Testis (tissue), 3 donors: ENCODE data around the gene RIPOR1. TPM values are rescaled to one million over a fixed set of nuclear protein-coding genes. Genes with fewer than 3 reads are reported as not detected.

ENCODE experiments used
- DNase-seq: peaks from one replicate; pipeline ENCODE4 v3.0.0-alpha.2; 2019
- H3K27ac ChIP-seq, 2 donors: fragments of 200-600 bp; sonication (generic); one replicate each; pipeline ENCODE4 v1.5.1; 2019
- H3K27me3 ChIP-seq: fragments of 200-600 bp; sonication (generic); one replicate; pipeline ENCODE4 v1.5.1; 2019
- H3K36me3 ChIP-seq: fragments of 200-600 bp; sonication (generic); one replicate; pipeline ENCODE4 v1.5.1; 2017; ENCODE audit warnings: low read depth; ENCODE audit errors: missing control alignments
- H3K4me1 ChIP-seq: fragments of 200-600 bp; sonication (generic); one replicate; pipeline ENCODE4 v1.5.1; 2019
- H3K4me3 ChIP-seq, 2 donors: fragments of 200-600 bp; sonication (generic); one replicate each; pipeline ENCODE4 v1.5.1; 2017 to 2019
- H3K9me3 ChIP-seq: fragments of 200-600 bp; sonication (generic); one replicate; pipeline ENCODE4 v1.5.1; 2017
- POLR2A ChIP-seq: fragments of 450-650 bp; IDR thresholded peaks from one replicate; pipeline ENCODE4 v1.6.1; 2017; ENCODE audit warnings: antibody characterized with exemption, mild to moderate bottlenecking, moderate library complexity
- WGBS, 2 donors: methylation state at CpG; one replicate each; pipeline ENCODE4 v1.1.5; 2018; 5-methylcytosine and 5-hydroxymethylcytosine counted together
- intact Hi-C: fragments of 100-400 bp; cut with DNase I; formaldehyde crosslinking; loops from one replicate; pipeline ENCODE4 v1.15.1; 2023; ENCODE audit warnings: low total_unique reads
- polyA plus RNA-seq: library from polyadenylated mRNA; stranded (reverse); fragments of 350-450 nt; fragmentation: Illumina TruSeq; extraction: RNeasy Lipid Tissue Mini Kit (QIAGEN cat#74804); gene quantifications from one replicate; pipeline ENCODE4 v1.2.3, GENCODE V29; 2014; ENCODE audit warnings: low read depth, low replicate concordance; ENCODE audit not compliant: insufficient read depth
- total RNA-seq, 2 donors: library from RNA; depleted of rRNA; stranded (reverse); fragments of >200 nt; gene quantifications; one replicate each; pipeline ENCODE4 v1.2.3, GENCODE V29; 2016
- TF ChIP-seq, protein P1 (sequence below), 3 experiments: fragments of 450-650 bp in 2 of 3; fragments of 200-600 bp in 1 of 3; sonication (generic) in 1 of 3; IDR thresholded peaks; one replicate each; pipeline ENCODE4 v1.5.1; 2016 to 2019; ENCODE audit warnings: antibody characterized with exemption in 3 of 3, mild to moderate bottlenecking in 2 of 3, moderate library complexity in 1 of 3

Gene RIPOR1
- total and polyA plus RNA-seq, 3 donors from 2014 or later: 36.1 to 109 (median 79.4) TPM

DNA sequence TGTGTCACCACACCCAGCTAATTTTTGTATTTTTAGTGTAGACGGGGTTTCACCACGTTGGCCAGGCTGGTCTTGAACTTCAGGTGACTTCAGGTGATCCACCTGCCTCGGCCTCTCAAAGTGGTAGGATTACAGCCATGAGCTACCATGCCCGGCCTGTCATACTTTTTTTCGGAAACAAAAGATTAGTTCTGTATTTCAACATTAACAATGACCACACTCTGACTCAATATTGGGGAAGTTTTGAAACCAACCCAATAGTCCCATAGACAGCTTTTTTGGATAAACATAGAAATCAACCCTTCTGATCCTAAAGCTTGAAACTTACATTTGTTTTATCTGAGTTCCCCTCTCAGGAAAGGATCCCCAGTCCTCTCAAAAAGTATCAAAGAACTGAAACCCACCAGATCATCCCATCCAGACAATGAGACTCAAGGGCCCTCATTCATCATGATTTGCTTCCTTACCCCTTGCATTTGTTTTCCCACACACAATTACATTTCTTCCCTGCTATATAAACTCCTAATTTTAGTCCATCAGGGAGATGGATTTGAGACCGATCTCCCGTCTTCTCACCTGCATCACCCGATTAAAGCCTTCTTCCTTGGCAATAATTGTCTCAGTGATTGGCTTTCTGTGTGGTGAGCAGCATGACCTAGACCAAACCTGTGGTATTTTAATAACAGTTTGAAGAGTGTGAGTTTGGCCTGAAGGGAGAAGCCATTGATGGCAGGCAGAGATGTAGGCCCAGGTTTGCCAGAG is 38.1 kb upstream of the RIPOR1 start:
- H3K4me3 ChIP-seq: no peak overlapping the region
- no peaks in the 10 kb centered on the region for H3K36me3 ChIP-seq
- intact Hi-C loops: no loop called here
- H3K27me3 ChIP-seq: no peaks in the 10 kb centered on the region
- WGBS, 2 donors: 89 to 92% methylated on average over 8 of the region's 8 CpGs
- TF ChIP-seq, protein P1, sequence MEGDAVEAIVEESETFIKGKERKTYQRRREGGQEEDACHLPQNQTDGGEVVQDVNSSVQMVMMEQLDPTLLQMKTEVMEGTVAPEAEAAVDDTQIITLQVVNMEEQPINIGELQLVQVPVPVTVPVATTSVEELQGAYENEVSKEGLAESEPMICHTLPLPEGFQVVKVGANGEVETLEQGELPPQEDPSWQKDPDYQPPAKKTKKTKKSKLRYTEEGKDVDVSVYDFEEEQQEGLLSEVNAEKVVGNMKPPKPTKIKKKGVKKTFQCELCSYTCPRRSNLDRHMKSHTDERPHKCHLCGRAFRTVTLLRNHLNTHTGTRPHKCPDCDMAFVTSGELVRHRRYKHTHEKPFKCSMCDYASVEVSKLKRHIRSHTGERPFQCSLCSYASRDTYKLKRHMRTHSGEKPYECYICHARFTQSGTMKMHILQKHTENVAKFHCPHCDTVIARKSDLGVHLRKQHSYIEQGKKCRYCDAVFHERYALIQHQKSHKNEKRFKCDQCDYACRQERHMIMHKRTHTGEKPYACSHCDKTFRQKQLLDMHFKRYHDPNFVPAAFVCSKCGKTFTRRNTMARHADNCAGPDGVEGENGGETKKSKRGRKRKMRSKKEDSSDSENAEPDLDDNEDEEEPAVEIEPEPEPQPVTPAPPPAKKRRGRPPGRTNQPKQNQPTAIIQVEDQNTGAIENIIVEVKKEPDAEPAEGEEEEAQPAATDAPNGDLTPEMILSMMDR (IDR thresholded peaks at IDR 0.05): no peak
- no peak for TF ChIP-seq POLR2A
- no peak for DNase-seq
- H3K4me1 ChIP-seq: peaks cover 26% of the 10 kb centered on the region
- H3K27ac ChIP-seq: peak overlapping the region; percentile 86
- H3K9me3 ChIP-seq: no peaks in the 10 kb centered on the region

DNA sequence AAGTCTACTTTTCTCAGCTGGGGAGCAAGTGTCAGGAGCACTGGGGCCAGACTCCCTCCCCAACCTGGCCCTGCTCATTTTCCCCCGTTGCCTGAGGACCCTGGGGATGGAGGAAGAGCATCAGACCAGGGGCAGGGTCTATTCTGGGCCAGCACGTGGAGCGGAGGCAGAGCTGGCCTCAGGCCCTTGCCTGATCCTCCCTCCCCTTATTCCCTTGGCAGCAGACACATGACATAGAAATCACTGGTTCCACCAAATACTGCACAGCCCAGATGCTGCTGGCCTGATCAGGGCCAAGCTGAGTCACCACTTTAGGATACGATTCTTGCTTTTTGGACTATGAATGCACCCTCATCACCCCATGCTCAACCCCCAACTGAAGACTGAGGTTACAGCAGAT is 29.5 kb upstream of the RIPOR1 start:
- TF ChIP-seq, protein P1 (IDR thresholded peaks at IDR 0.05): no peak
- no peak for TF ChIP-seq POLR2A
- intact Hi-C loops: no loop called here
- Histone ChIP-seq H3K27me3 (no peaks in the 10 kb centered on the region), H3K36me3 (no peaks in the 10 kb centered on the region), H3K4me3 (no peak overlapping the region), H3K4me1 (no peaks in the 10 kb centered on the region), H3K9me3 (no peaks in the 10 kb centered on the region), H3K27ac (peak overlapping the region in 1 of 2 donors; percentile 12)
- peak; percentile 54 for DNase-seq
- WGBS, 2 donors: 66% methylated on average over 4 of the region's 4 CpGs; no CpG with 5 or more reads in 1 of the 2 donors

DNA sequence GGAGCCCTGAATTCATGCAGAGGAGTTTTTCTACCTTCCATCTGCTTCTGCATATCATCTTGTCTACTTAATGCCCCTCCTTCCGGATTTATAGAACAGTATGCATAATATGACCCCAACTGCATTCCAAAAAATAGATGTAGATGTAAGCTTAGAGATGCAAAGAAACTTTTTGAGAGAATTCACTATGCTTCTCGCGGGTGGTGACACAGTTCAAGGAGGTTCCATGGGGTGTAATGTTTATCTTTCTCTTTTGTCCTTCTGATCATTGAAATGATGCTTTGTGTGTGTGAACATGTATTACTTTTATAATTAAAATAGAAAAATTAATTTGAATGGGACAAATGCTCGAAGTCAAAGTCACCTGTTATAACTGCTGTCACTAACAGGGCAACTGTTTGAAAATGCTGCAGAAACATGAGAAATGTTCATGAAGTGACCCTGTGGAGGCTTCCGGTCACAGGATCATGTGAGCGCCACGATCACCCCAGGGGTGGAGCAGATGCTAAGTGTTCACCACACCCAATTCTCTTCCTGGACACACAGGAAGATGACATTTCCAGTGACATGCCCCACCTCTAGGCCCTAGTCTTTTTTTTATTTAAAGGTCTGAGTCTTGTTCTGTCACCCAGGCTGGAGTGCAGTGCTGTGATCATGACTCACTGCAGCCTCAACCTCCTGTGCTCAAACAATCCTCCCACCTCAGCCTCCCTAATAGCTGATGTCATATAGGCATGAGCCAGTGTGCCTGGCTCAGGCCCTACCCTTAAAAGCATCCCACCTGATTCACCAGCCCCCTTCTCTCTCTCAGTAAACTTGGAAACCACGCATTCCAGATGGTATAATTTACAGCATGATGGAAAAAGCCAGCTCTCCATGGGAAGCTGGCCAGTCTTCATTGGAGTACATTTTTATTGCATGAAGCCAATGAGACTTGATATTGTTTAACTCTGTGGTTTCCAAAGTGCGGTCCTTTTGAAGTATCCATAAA is 24.3 kb upstream of the RIPOR1 start:
- Histone ChIP-seq H3K36me3 (no peaks in the 10 kb centered on the region), H3K4me1 (no peaks in the 10 kb centered on the region), H3K27ac (no peak overlapping the region), H3K9me3 (no peaks in the 10 kb centered on the region), H3K4me3 (no peak overlapping the region), H3K27me3 (no peaks in the 10 kb centered on the region)
- DNase-seq: peak; percentile 40
- intact Hi-C loops: no loop called here
- TF ChIP-seq, protein P1 (IDR thresholded peaks at IDR 0.05): no peak
- no peak for TF ChIP-seq POLR2A
- WGBS, 2 donors: 78 to 87% methylated on average over 9 of the region's 9 CpGs

DNA sequence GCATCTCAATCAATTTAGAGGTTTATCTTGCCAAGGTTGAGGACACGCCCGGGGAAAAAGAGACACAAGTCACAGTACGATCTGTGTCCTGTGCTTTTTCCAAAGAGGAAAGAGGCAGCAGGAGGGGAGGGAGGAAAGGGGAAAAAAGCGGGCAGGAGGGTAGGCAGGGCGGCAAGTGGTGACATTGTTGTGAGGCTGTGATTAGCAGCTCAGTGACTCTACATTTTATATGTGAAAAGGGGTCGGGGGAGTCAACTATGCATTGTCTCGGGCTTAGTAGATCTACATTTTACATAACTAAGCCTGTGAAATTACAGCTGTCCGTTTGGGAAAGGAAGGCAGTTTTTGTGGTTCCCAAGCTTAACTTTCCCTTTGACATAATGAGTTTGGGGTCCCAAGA is 22.2 kb upstream of the RIPOR1 start:
- Histone ChIP-seq H3K9me3 (no peaks in the 10 kb centered on the region), H3K27me3 (no peaks in the 10 kb centered on the region), H3K4me1 (no peaks in the 10 kb centered on the region), H3K4me3 (no peak overlapping the region), H3K27ac (no peak overlapping the region), H3K36me3 (no peaks in the 10 kb centered on the region)
- intact Hi-C loops: no loop called here
- no peak for DNase-seq
- TF ChIP-seq, protein P1 (IDR thresholded peaks at IDR 0.05): no peak
- no peak for TF ChIP-seq POLR2A
- 55 to 58% methylated on average over 8 of the region's 8 CpGs for WGBS, 2 donors
